Caco-2 (cell line): ENCODE results near the gene TMEM80. TPM values are rescaled to one million over a fixed set of nuclear protein-coding genes. Genes with fewer than 3 reads are reported as not detected.

Experiments
- BruUV-seq: library from RNA; stranded (reverse); fragments of 400-500 nt; replicated peaks from 2 replicates; lab custom pipeline; 2021; lab: Mats Ljungman, UMichigan
- CTCF ChIA-PET: fragments of 300-600 bp; sonication (Branson Sonifier 250); formaldehyde crosslinking; loops from one replicate; lab custom pipeline; 2022; ENCODE audit warnings: antibody characterized with exemption; lab: Charles Lee
- POLR2A ChIA-PET: fragments of 300-600 bp; sonication (Branson Sonifier 250); formaldehyde crosslinking; loops from one replicate; lab custom pipeline; 2022; ENCODE audit warnings: antibody characterized with exemption; lab: Charles Lee
- DNase-seq, 2 experiments: peaks; one replicate each; pipeline versions ENCODE4 v3.0.0 to v3.0.0-alpha.2; 2020 to 2022
- H3K27me3 ChIP-seq: replicated peaks from 2 replicates; pipeline ENCODE4 v1.6.0; 2011; ENCODE audit warnings: low read length; ENCODE audit not compliant: control insufficient read depth, insufficient read depth
- H3K36me3 ChIP-seq: 2 replicates; pipeline ENCODE4 v1.5.1; 2011; ENCODE audit warnings: low read length; ENCODE audit not compliant: control insufficient read depth, insufficient read depth
- H3K4me1 ChIP-seq: fragments of 250-450 bp; sonication (Bioruptor Pico); 2 replicates; pipeline ENCODE4 v1.5.1; 2020; ENCODE audit warnings: mild to moderate bottlenecking
- H3K4me3 ChIP-seq: 2 replicates; pipeline ENCODE4 v1.5.1; 2011; ENCODE audit warnings: low read depth, mild to moderate bottlenecking, control low read depth, low read length
- H3K9me3 ChIP-seq: fragments of 250-450 bp; sonication (Bioruptor Pico); 2 replicates; pipeline ENCODE4 v1.5.1; 2020; ENCODE audit warnings: mild to moderate bottlenecking, moderate library complexity
- H3K27ac Mint-ChIP-seq: one replicate; pipeline ENCODE4 v1.8.0; 2022; ENCODE audit warnings: mixed read lengths; ENCODE audit not compliant: unreplicated experiment
- H3K27me3 Mint-ChIP-seq: one replicate; pipeline ENCODE4 v1.8.0; 2022; ENCODE audit warnings: mixed read lengths; ENCODE audit not compliant: insufficient read depth, unreplicated experiment
- H3K36me3 Mint-ChIP-seq: one replicate; pipeline ENCODE4 v1.8.0; 2022; ENCODE audit warnings: mild to moderate bottlenecking, mixed read lengths; ENCODE audit not compliant: insufficient read depth, unreplicated experiment
- H3K4me1 Mint-ChIP-seq: one replicate; pipeline ENCODE4 v1.8.0; 2022; ENCODE audit warnings: low read depth, mixed read lengths; ENCODE audit not compliant: unreplicated experiment
- H3K4me3 Mint-ChIP-seq: one replicate; pipeline ENCODE4 v1.8.0; 2022; ENCODE audit warnings: mild to moderate bottlenecking, moderate library complexity, mixed read lengths; ENCODE audit not compliant: unreplicated experiment
- H3K9me3 Mint-ChIP-seq: one replicate; pipeline ENCODE4 v1.8.0; 2022; ENCODE audit warnings: mixed read lengths; ENCODE audit not compliant: unreplicated experiment
- CTCF ChIP-seq, 2 experiments: fragments of 200-600 bp in 1 of 2; IDR thresholded peaks; 1 replicate in 1 of 2; 2 replicates in 1 of 2; pipeline versions ENCODE4 v1.5.1 to v1.8.0; 2011 to 2022; ENCODE audit warnings: antibody characterized with exemption in 1 of 2, control low read depth in 1 of 2, inconsistent platforms in 1 of 2, low read depth in 1 of 2, low read length in 1 of 2, mild to moderate bottlenecking in 1 of 2, moderate library complexity in 1 of 2; ENCODE audit not compliant: insufficient read depth in 1 of 2, severe bottlenecking in 1 of 2, unreplicated experiment in 1 of 2
- intact Hi-C: fragments of 100-400 bp; cut with micrococcal nuclease; formaldehyde crosslinking; loops from one replicate; pipeline ENCODE4 v1.10.0; 2022; ENCODE audit not compliant: unreplicated experiment
- total RNA-seq: library from RNA; stranded (reverse); gene quantifications from 2 replicates; pipeline ENCODE4 v1.2.3, GENCODE V29; 2022

The TMEM80 gene
- total RNA-seq, 1 experiment from 2014 or later: 74.7 TPM

- Mint-ChIP-seq H3K9me3 (no peaks in the 10 kb centered on the region), H3K27ac (no peak overlapping the region), H3K27me3 (no peaks in the 10 kb centered on the region), H3K4me1 (no peaks in the 10 kb centered on the region), H3K4me3 (no peak overlapping the region), H3K36me3 (peaks cover 91% of the 10 kb centered on the region)
- CTCF ChIA-PET: no interaction called here
- no peak for TF ChIP-seq CTCF (IDR thresholded peaks at IDR 0.05; ENCODE audit: insufficient read depth in 1 of 2, low read depth in 1 of 2, low read length in 1 of 2, severe bottlenecking in 1 of 2, unreplicated experiment in 1 of 2)
- no peaks in the 10 kb centered on the region for H3K9me3 ChIP-seq
- intact Hi-C loops: loop anchor here (10.0 kb wide), 1 partner anchor 135 kb away; the partner anchor contains the start of genes LMNTD2 and RASSF7
- no peak for DNase-seq
- H3K4me3 ChIP-seq: no peak overlapping the region
- BruUV-seq: no TSS peak
- peaks cover 7% of the 10 kb centered on the region for H3K36me3 ChIP-seq
- POLR2A ChIA-PET: no interaction called here
- H3K27me3 ChIP-seq: no peaks in the 10 kb centered on the region
- peaks cover 2% of the 10 kb centered on the region; the same call in 1 of the 2 replicates for H3K4me1 ChIP-seq
Measured at GRCh38 chr11:699753-700152, 4.1 kb downstream of the TMEM80 start.

GRCh38 chr11:701741-702461 is 6.3 kb downstream of the TMEM80 start:
- Histone ChIP-seq H3K4me3 (no peak overlapping the region), H3K9me3 (no peaks in the 10 kb centered on the region), H3K36me3 (peaks cover 7% of the 10 kb centered on the region), H3K4me1 (peaks cover 13% of the 10 kb centered on the region), H3K27me3 (no peaks in the 10 kb centered on the region)
- TF ChIP-seq CTCF (IDR thresholded peaks at IDR 0.05; ENCODE audit: insufficient read depth in 1 of 2, low read depth in 1 of 2, low read length in 1 of 2, severe bottlenecking in 1 of 2, unreplicated experiment in 1 of 2): no peak
- Mint-ChIP-seq H3K4me1 (no peaks in the 10 kb centered on the region), H3K9me3 (no peaks in the 10 kb centered on the region), H3K27ac (no peak overlapping the region), H3K4me3 (no peak overlapping the region), H3K27me3 (no peaks in the 10 kb centered on the region), H3K36me3 (peaks cover 91% of the 10 kb centered on the region)
- intact Hi-C loops: no loop called here
- BruUV-seq: no TSS peak
- no peak for DNase-seq
- ChIA-PET POLR2A (no interaction called here), CTCF (no interaction called here)

- no peak for TF ChIP-seq CTCF (IDR thresholded peaks at IDR 0.05; ENCODE audit: insufficient read depth in 1 of 2, low read depth in 1 of 2, low read length in 1 of 2, severe bottlenecking in 1 of 2, unreplicated experiment in 1 of 2)
- no TSS peak for BruUV-seq
- Mint-ChIP-seq H3K27me3 (no peaks in the 10 kb centered on the region), H3K9me3 (no peaks in the 10 kb centered on the region), H3K27ac (no peak overlapping the region), H3K4me1 (no peaks in the 10 kb centered on the region), H3K36me3 (peaks cover 95% of the 10 kb centered on the region), H3K4me3 (no peak overlapping the region)
- ChIA-PET POLR2A (no interaction called here), CTCF (no interaction called here)
- intact Hi-C loops: no loop called here
- peaks cover 5% of the 10 kb centered on the region for H3K36me3 ChIP-seq
- H3K4me1 ChIP-seq: peaks cover 21% of the 10 kb centered on the region
- no peak for DNase-seq
- no peaks in the 10 kb centered on the region for H3K27me3 ChIP-seq
- H3K4me3 ChIP-seq: no peak overlapping the region
- no peaks in the 10 kb centered on the region for H3K9me3 ChIP-seq
Measured at GRCh38 chr11:702462-703461, 7.1 kb downstream of the TMEM80 start.
